ENCODE results near the gene SBF1. TPM values are rescaled to one million over a fixed set of nuclear protein-coding genes. Genes with fewer than 3 reads are reported as not detected.
"Not testable (repeated sequence)": the region's sequence is repeated elsewhere in the genome, so short reads cannot be mapped to it uniquely, and the experiment has no call there.

SBF1 gene
- total RNA-seq, 2 experiments from 2014 or later: 100 TPM

- Mint-ChIP-seq H3K27me3 (ENCODE audit: low read depth) (no peaks in the 10 kb centered on the region), H3K4me1 (ENCODE audit: low read depth) (peaks cover 25% of the 10 kb centered on the region), H3K4me3 (no peak overlapping the region), H3K9me3 (no peaks in the 10 kb centered on the region), H3K27ac (peak overlapping the region; percentile 43), H3K36me3 (ENCODE audit: low read depth) (peaks cover 7% of the 10 kb centered on the region)
- peak; percentile 58 for DNase-seq
- intact Hi-C loops (cut with micrococcal nuclease): loop anchor here (1.0 kb wide), 2 partner anchors 98 to 220 kb away; no protein-coding TSS in a partner anchor
- CTCF ChIA-PET: interaction anchor here (0.6 to 2.1 kb wide), 3 partner anchors 23 to 98 kb away, joined by 3 to 14 read pairs (median 3); no protein-coding TSS in a partner anchor
Observed at GRCh38 chr22:50399751-50400331, 75.0 kb downstream of the SBF1 start.

GRCh38 chr22:50398831-50399648, 75.8 kb downstream of the SBF1 start:
- CTCF ChIA-PET: interaction anchor here (0.6 to 2.1 kb wide), 3 partner anchors 57 to 157 kb away, joined by 3 to 14 read pairs (median 3); no protein-coding TSS in a partner anchor
- Mint-ChIP-seq H3K4me3 (no peak overlapping the region), H3K36me3 (ENCODE audit: low read depth) (peaks cover 8% of the 10 kb centered on the region), H3K4me1 (ENCODE audit: low read depth) (peaks cover 25% of the 10 kb centered on the region), H3K9me3 (no peaks in the 10 kb centered on the region), H3K27ac (no peak overlapping the region), H3K27me3 (ENCODE audit: low read depth) (no peaks in the 10 kb centered on the region)
- no peak for DNase-seq
- intact Hi-C loops (cut with micrococcal nuclease): loop anchor here (1.0 kb wide), 2 partner anchors 99 to 221 kb away; no protein-coding TSS in a partner anchor

GRCh38 chr22:50397371-50398060, 77.3 kb downstream of the SBF1 start:
- CTCF ChIA-PET: interaction anchor here (1.0 kb wide), 1 partner anchor 236 kb away, joined by 6 read pairs; no protein-coding TSS in a partner anchor
- H3K27me3 Mint-ChIP-seq (ENCODE audit: low read depth); H3K4me3 Mint-ChIP-seq; intact Hi-C loops (cut with micrococcal nuclease); H3K9me3 Mint-ChIP-seq: not testable (repeated sequence)
- Mint-ChIP-seq H3K27ac (peak overlapping the region; percentile 25), H3K36me3 (ENCODE audit: low read depth) (peaks cover 12% of the 10 kb centered on the region), H3K4me1 (ENCODE audit: low read depth) (peaks cover 23% of the 10 kb centered on the region)
- DNase-seq: peak; percentile 31

- Mint-ChIP-seq H3K27me3 (ENCODE audit: low read depth) (no peaks in the 10 kb centered on the region), H3K9me3 (no peaks in the 10 kb centered on the region), H3K4me1 (ENCODE audit: low read depth) (peaks cover 23% of the 10 kb centered on the region), H3K36me3 (ENCODE audit: low read depth) (peaks cover 12% of the 10 kb centered on the region), H3K27ac (peak overlapping the region; percentile 25), H3K4me3 (no peak overlapping the region)
- CTCF ChIA-PET: interaction anchor here (1.0 kb wide), 1 partner anchor 236 kb away, joined by 6 read pairs; no protein-coding TSS in a partner anchor
- DNase-seq: no peak
- intact Hi-C loops (cut with micrococcal nuclease): no loop called here
Observed at GRCh38 chr22:50396751-50397370, 78.0 kb downstream of the SBF1 start.

Other genes with a start within 250 kb of the SBF1 start
- gene TUBGCP6, start 230.0 kb downstream of the SBF1 start, total RNA-seq: 10 to 100 TPM; 44.5 to 47.8 TPM
- gene HDAC10, start 223.8 kb downstream of the SBF1 start, total RNA-seq: 10 to 100 TPM; 35.4 to 38.0 TPM
- gene MAPK12, start 213.4 kb downstream of the SBF1 start, total RNA-seq: 10 to 100 TPM; 12.3 to 12.4 TPM
- gene MAPK11, start 204.7 kb downstream of the SBF1 start, total RNA-seq: 10 to 100 TPM; 17.5 to 17.9 TPM
- gene PLXNB2, start 167.4 kb downstream of the SBF1 start, total RNA-seq: 10 to 100 TPM in 1 of 2 experiments, 1 to 10 TPM in 1; 9.8 to 10.4 TPM
- gene DENND6B, start 148.0 kb downstream of the SBF1 start, total RNA-seq: 1 to 10 TPM; 1.8 to 2.1 TPM
- 10 to 100 TPM; 33.7 to 34.7 TPM for gene PPP6R2, start 131.7 kb downstream of the SBF1 start, total RNA-seq
- gene ADM2, start 6.5 kb upstream of the SBF1 start, total RNA-seq: 1 to 10 TPM; 7.5 to 8.3 TPM
- gene MIOX, start 11.8 kb upstream of the SBF1 start, total RNA-seq: under 1 TPM in 1 of 2 experiments, not detected in 1; 0.31 TPM
- 10 to 100 TPM; 41.4 to 42.0 TPM for gene LMF2, start 32.7 kb upstream of the SBF1 start, total RNA-seq
- 100 to 1,000 TPM; 104 to 115 TPM for gene NCAPH2, start 33.2 kb upstream of the SBF1 start, total RNA-seq
- 1 to 10 TPM; 1.1 to 2.1 TPM for gene SCO2, start 50.6 kb upstream of the SBF1 start, total RNA-seq
- gene TYMP, start 55.0 kb upstream of the SBF1 start, total RNA-seq: 10 to 100 TPM; 43.7 to 49.6 TPM
- 1 to 10 TPM; 7.4 to 7.6 TPM for gene KLHDC7B, start 70.9 kb upstream of the SBF1 start, total RNA-seq
- 1 to 10 TPM in 1 of 2 experiments, under 1 TPM in 1; 0.91 to 2.0 TPM for gene SYCE3, start 87.9 kb upstream of the SBF1 start, total RNA-seq
- gene CPT1B, start 103.4 kb upstream of the SBF1 start, total RNA-seq: 10 to 100 TPM; 37.3 to 43.7 TPM
- 10 to 100 TPM; 71.0 to 81.4 TPM for gene CHKB, start 107.8 kb upstream of the SBF1 start, total RNA-seq
- under 1 TPM; 0.05 to 0.15 TPM for gene MAPK8IP2, start 125.8 kb upstream of the SBF1 start, total RNA-seq
- gene ARSA, start 153.1 kb upstream of the SBF1 start, total RNA-seq: 10 to 100 TPM; 17.8 to 19.2 TPM
- under 1 TPM; 0.07 TPM for gene SHANK3, start 197.8 kb upstream of the SBF1 start, total RNA-seq